ENCODE data around the gene NXT1. TPM values are rescaled to one million over a fixed set of nuclear protein-coding genes. Genes with fewer than 3 reads are reported as not detected.

NXT1 gene
- total and polyA plus RNA-seq, 2 of the 4 experiments (the other 2 are of a cell fraction), result 23.6 to 25.5 TPM

- H2BK120ac ChIP-seq (ENCODE audit: low read depth, low read length), result no peak overlapping the region
- no peak overlapping the region for H3K4me3 ChIP-seq (ENCODE audit: insufficient read depth, low read depth, low read length)
- peaks cover under 1% of the 10 kb centered on the region; the same call in 1 of the 2 replicates for H3K27me3 ChIP-seq (ENCODE audit: control insufficient read depth, insufficient read depth, low read length)
- H2BK5ac ChIP-seq (ENCODE audit: low read depth, low read length, poor library complexity, severe bottlenecking), result no peak overlapping the region
- peak overlapping the region; percentile 29 for H2AFZ ChIP-seq (replicated peaks; ENCODE audit: low read length, poor library complexity)
- no peaks in the 10 kb centered on the region for H4K20me1 ChIP-seq (ENCODE audit: insufficient read depth, low read length)
- no peak overlapping the region for H3K4ac ChIP-seq (ENCODE audit: low read depth, low read length)
- no peak overlapping the region for H3K56ac ChIP-seq (ENCODE audit: extremely low read depth, insufficient read depth, low read length)
- DNase-seq, result no peak
- no peak overlapping the region for H2BK15ac ChIP-seq (ENCODE audit: low read depth, low read length)
- H3K9ac ChIP-seq (ENCODE audit: low read depth, low read length), result no peak overlapping the region
- in situ Hi-C loops (cut with MboI; ENCODE audit: low sequenced_read_pairs) (no loop called here), intact Hi-C loops (cut with micrococcal nuclease) (no loop called here), dilution Hi-C loops (cut with HindIII; ENCODE audit: low sequenced_read_pairs, unreplicated experiment) (no loop called here)
- no peak overlapping the region for H3K23ac ChIP-seq (ENCODE audit: low read depth, low read length)
- POLR2A ChIA-PET (ENCODE audit: unreplicated experiment), result no interaction called here
- H3K27ac ChIP-seq (ENCODE audit: insufficient read depth, low read length), result no peak overlapping the region
- H4K5ac ChIP-seq (ENCODE audit: low read depth, low read length), result no peak overlapping the region
- no peak for TF ChIP-seq RAD21 (IDR thresholded peaks at IDR 0.05; ENCODE audit: low read length)
- TF ChIP-seq MAFK (IDR thresholded peaks at IDR 0.05; ENCODE audit: low read depth, low read length), result no peak
- TF ChIP-seq POLR2A (IDR thresholded peaks at IDR 0.05; ENCODE audit: low read depth, low read length), result no peak
- no peak for TF ChIP-seq RFX5 (IDR thresholded peaks at IDR 0.05; ENCODE audit: low read depth, low read length)
- TF ChIP-seq MXI1 (IDR thresholded peaks at IDR 0.05; ENCODE audit: borderline replicate concordance, low read depth, low read length), result no peak
- TF ChIP-seq CHD1 (IDR thresholded peaks at IDR 0.05; ENCODE audit: low read depth, low read length), result no peak
- no peak for TF ChIP-seq CTCF (conservative IDR thresholded peaks at IDR 0.05; ENCODE audit: low read depth, low read length)
- no peak for TF ChIP-seq RCOR1 (IDR thresholded peaks at IDR 0.05; ENCODE audit: insufficient replicate concordance, low read length)
- TF ChIP-seq ELK1 (IDR thresholded peaks at IDR 0.05; ENCODE audit: borderline replicate concordance, low read depth, low read length), result no peak
- no peak for TF ChIP-seq FOS (IDR thresholded peaks at IDR 0.05; ENCODE audit: low read depth, low read length)
- TF ChIP-seq CEBPB (IDR thresholded peaks at IDR 0.05; ENCODE audit: low read depth, low read length), result no peak
- no peaks in the 10 kb centered on the region for H3K9me3 ChIP-seq (ENCODE audit: control insufficient read depth, insufficient read depth, low read length)
- H2AK5ac ChIP-seq (ENCODE audit: low read depth, low read length), result no peak overlapping the region
- no peaks in the 10 kb centered on the region for H3K36me3 ChIP-seq (ENCODE audit: control insufficient read depth, insufficient read depth, low read length)
- H3K14ac ChIP-seq (replicated peaks; ENCODE audit: low read depth, low read length), result no peak overlapping the region
- no peak overlapping the region for H2AK9ac ChIP-seq (replicated peaks; ENCODE audit: low read depth, low read length, poor library complexity)
- no TSS peak for BruUV-seq (replicated peaks)
- H4K91ac ChIP-seq (ENCODE audit: insufficient read depth, low read depth, low read length), result no peak overlapping the region
- H3K79me1 ChIP-seq (ENCODE audit: low read depth in 1 of 2, low read length in 2 of 2), result no peaks in the 10 kb centered on the region
- no peak overlapping the region for H3K4me2 ChIP-seq (ENCODE audit: low read depth, low read length)
- no peaks in the 10 kb centered on the region for H3K4me1 ChIP-seq (ENCODE audit: control insufficient read depth, insufficient read depth, low read length)
- H3K9me1 ChIP-seq (ENCODE audit: insufficient read depth, low read length), result no peaks in the 10 kb centered on the region
- no peak for ATAC-seq (ENCODE audit: low read depth)
- 100% methylated on average over 2 of the region's 12 CpGs; no CpG with 5 or more reads in 1 of the 2 experiments for WGBS, 2 experiments (ENCODE audit: extremely low coverage in 2 of 2, insufficient read length in 1 of 2)
- no peak overlapping the region for H3K18ac ChIP-seq (ENCODE audit: low read depth, low read length)
- H4K8ac ChIP-seq (ENCODE audit: low read depth in 2 of 2, low read length in 2 of 2), result no peak overlapping the region
- H2BK20ac ChIP-seq (ENCODE audit: low read depth, low read length), result no peak overlapping the region
- CTCF ChIA-PET, result no interaction called here
Observed at GRCh38 chr20:23301436-23302050, 49.0 kb upstream of the NXT1 start.

Data from IMR-90 (cell line).